CD4-positive, alpha-beta memory T cell (primary cell): Measurements from ENCODE around the gene SBSN. TPM values are rescaled to one million over a fixed set of nuclear protein-coding genes. Genes with fewer than 3 reads are reported as not detected.

Source experiments
- CTCF ChIA-PET: fragments of 350-600 bp; sonication (Branson Sonifier 250); formaldehyde crosslinking; loops from one replicate; lab custom pipeline; 2021; ENCODE audit warnings: inconsistent platforms; ENCODE audit not compliant: partially characterized antibody; lab: Charles Lee
- POLR2A ChIA-PET: fragments of 350-600 bp; sonication (Branson Sonifier 250); formaldehyde crosslinking; loops from one replicate; lab custom pipeline; 2021; ENCODE audit not compliant: partially characterized antibody; lab: Charles Lee
- DNase-seq, 5 donors: peaks; one replicate each; pipeline versions ENCODE4 v3.0.0 to v3.0.0-alpha.2; 2020 to 2022; ENCODE audit warnings: mixed read lengths in 1 of 5
- H3K27ac ChIP-seq: one replicate; pipeline ENCODE4 v1.7.0; 2013; ENCODE audit warnings: low read depth, low read length
- H3K27me3 ChIP-seq: 2 replicates; pipeline ENCODE4 v1.7.0; 2013; ENCODE audit warnings: mild to moderate bottlenecking, low read length, moderate library complexity; ENCODE audit not compliant: insufficient read depth
- H3K36me3 ChIP-seq: 2 replicates; pipeline ENCODE4 v1.7.0; 2013; ENCODE audit warnings: mild to moderate bottlenecking, low read length, moderate library complexity; ENCODE audit not compliant: insufficient read depth
- H3K4me1 ChIP-seq: 2 replicates; pipeline ENCODE4 v1.7.0; 2013; ENCODE audit warnings: mild to moderate bottlenecking, low read length, moderate library complexity; ENCODE audit not compliant: insufficient read depth
- H3K4me3 ChIP-seq, 2 donors: one replicate each; pipeline ENCODE4 v1.7.0; 2013; ENCODE audit warnings: low read length in 2 of 2, mild to moderate bottlenecking in 1 of 2
- H3K9me3 ChIP-seq, 2 donors: one replicate each; pipeline ENCODE4 v1.7.0; 2013; ENCODE audit warnings: low read length in 2 of 2, control low read depth in 1 of 2; ENCODE audit not compliant: control insufficient read depth in 1 of 2
- H3K27ac Mint-ChIP-seq, 7 donors: one replicate each; pipeline ENCODE4 v1.8.0; 2020 to 2021; ENCODE audit warnings: mixed read lengths in 7 of 7, mild to moderate bottlenecking in 6 of 7, inconsistent platforms in 3 of 7, moderate library complexity in 3 of 7
- H3K27me3 Mint-ChIP-seq, 2 donors: one replicate each; pipeline ENCODE4 v1.8.0; 2020 to 2021; ENCODE audit warnings: mixed read lengths in 2 of 2
- H3K36me3 Mint-ChIP-seq, 2 donors: one replicate each; pipeline ENCODE4 v1.8.0; 2020 to 2021; ENCODE audit warnings: mixed read lengths in 2 of 2, inconsistent platforms in 1 of 2, mild to moderate bottlenecking in 1 of 2
- H3K4me1 Mint-ChIP-seq, 4 donors: one replicate each; pipeline ENCODE4 v1.8.0; 2020 to 2021; ENCODE audit warnings: mixed read lengths in 4 of 4, mild to moderate bottlenecking in 1 of 4
- H3K4me3 Mint-ChIP-seq, 8 donors: one replicate each; pipeline ENCODE4 v1.8.0; 2020 to 2021; ENCODE audit warnings: mixed read lengths in 8 of 8, mild to moderate bottlenecking in 7 of 8, moderate library complexity in 6 of 8, inconsistent platforms in 3 of 8
- H3K9me3 Mint-ChIP-seq, 8 donors: one replicate each; pipeline ENCODE4 v1.8.0; 2020 to 2021; ENCODE audit warnings: mixed read lengths in 8 of 8, mild to moderate bottlenecking in 5 of 8, inconsistent platforms in 3 of 8, moderate library complexity in 1 of 8
- intact Hi-C: fragments of 100-400 bp; cut with micrococcal nuclease; formaldehyde crosslinking; loops from one replicate; pipeline ENCODE4 v1.15.1; 2023
- polyA plus RNA-seq, 2 donors: library from polyadenylated mRNA; unstranded; fragments of 300-500 nt; fragmentation: Illumina TruSeq; gene quantifications; one replicate each; pipeline ENCODE4 v1.2.3, GENCODE V29; 2021
- total RNA-seq, 2 experiments: library from RNA; stranded (reverse); gene quantifications; one replicate each; pipeline ENCODE4 v1.2.3, GENCODE V29; 2021

Gene SBSN
- total and polyA plus RNA-seq, 4 experiments from 2014 or later: not detected

DNA sequence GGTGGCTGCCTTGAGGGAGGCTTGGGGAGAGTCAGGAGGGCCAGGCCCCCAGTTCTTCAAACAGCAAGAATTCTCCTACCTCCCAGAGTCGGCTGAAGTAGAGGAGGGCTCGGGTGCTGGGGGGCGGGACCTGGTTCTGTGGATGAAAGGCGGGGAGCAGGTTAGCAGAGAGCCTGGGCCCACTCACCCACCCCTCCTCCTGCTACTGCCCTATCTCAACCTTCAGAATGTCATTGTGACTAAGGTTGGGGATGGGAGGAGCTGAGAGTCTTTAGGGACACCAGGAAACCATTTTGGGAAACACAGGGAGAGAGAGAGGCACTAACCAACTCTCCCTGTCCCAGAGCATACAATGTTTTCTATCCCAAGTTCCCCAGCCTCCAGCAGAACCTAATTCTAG is 25.4 kb downstream of the SBSN start:
- ChIA-PET POLR2A (no interaction called here), CTCF (no interaction called here)
- Mint-ChIP-seq H3K9me3 (no peaks in the 10 kb centered on the region), H3K27me3 (peaks cover 5 to 17% of the 10 kb centered on the region in 2 donors), H3K4me1 (peaks cover 0 to 5% (median 2%) of the 10 kb centered on the region in 4 donors), H3K4me3 (no peak overlapping the region), H3K27ac (peak overlapping the region in 1 of 7 donors; percentile 25), H3K36me3 (no peaks in the 10 kb centered on the region)
- H3K27me3 ChIP-seq: no peaks in the 10 kb centered on the region
- no peak overlapping the region for H3K27ac ChIP-seq
- intact Hi-C loops: no loop called here
- no peak overlapping the region for H3K4me3 ChIP-seq
- H3K4me1 ChIP-seq: no peaks in the 10 kb centered on the region
- no peak for DNase-seq
- H3K9me3 ChIP-seq: no peaks in the 10 kb centered on the region
- H3K36me3 ChIP-seq: no peaks in the 10 kb centered on the region

DNA sequence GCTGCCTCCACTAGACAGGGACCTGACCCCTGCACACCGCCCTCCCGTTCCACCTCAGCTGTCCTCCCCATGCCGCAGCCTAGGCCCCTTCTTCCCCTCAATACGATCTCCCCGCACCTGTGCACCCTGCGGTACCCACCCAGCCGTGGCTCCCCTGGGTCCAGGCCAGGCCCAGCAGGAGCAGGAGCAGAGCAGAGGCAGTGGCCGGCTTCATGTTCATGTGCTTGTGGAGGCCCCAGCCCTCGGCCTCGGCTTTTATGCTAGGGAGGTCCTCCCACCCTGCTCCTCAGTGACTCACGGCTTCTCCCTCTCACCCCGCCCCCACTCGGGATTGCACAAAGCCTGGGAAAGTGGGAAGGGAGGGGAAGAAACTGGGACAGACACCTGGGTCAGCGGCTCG is 26.4 kb downstream of the SBSN start:
- H3K27ac Mint-ChIP-seq: no peak overlapping the region
- no peaks in the 10 kb centered on the region for H3K9me3 Mint-ChIP-seq
- DNase-seq: no peak
- peaks cover 5 to 15% of the 10 kb centered on the region in 2 donors for H3K27me3 Mint-ChIP-seq
- Histone ChIP-seq H3K4me3 (no peak overlapping the region), H3K27me3 (no peaks in the 10 kb centered on the region), H3K27ac (no peak overlapping the region), H3K4me1 (no peaks in the 10 kb centered on the region), H3K36me3 (no peaks in the 10 kb centered on the region), H3K9me3 (no peaks in the 10 kb centered on the region)
- no peak overlapping the region for H3K4me3 Mint-ChIP-seq
- ChIA-PET CTCF (interaction anchor here (2.3 kb wide), 1 partner anchor 9 kb away, joined by 10 read pairs; no protein-coding TSS in a partner anchor), POLR2A (no interaction called here)
- no peaks in the 10 kb centered on the region for H3K36me3 Mint-ChIP-seq
- H3K4me1 Mint-ChIP-seq: peaks cover 0 to 5% (median 2%) of the 10 kb centered on the region in 4 donors
- intact Hi-C loops: no loop called here

DNA sequence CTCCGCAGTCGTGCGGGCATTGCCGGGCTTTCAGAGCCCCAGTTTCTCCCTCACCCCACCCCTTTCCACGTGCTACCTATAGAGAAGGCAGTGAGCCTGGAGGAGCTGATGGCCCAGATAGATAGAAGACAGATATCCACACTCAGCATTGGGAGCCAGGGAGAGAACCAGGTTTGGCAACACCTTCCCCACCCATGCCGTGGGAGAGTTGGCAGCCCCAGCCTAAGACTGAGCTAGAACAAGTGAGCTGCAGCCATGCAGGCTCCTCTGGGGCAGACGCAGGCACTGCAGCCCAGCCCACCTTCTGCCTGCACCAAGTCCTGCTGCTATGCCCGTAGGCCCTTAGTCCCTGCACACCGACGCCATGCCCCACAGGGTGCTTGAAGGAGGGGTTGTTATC is 27.5 kb downstream of the SBSN start:
- ChIA-PET POLR2A (no interaction called here), CTCF (interaction anchor here (2.3 kb wide), 1 partner anchor 10 kb away, joined by 10 read pairs; no protein-coding TSS in a partner anchor)
- no peaks in the 10 kb centered on the region for H3K9me3 ChIP-seq
- no peak overlapping the region for H3K4me3 ChIP-seq
- intact Hi-C loops: no loop called here
- peaks cover 0 to 5% (median 2%) of the 10 kb centered on the region in 4 donors for H3K4me1 Mint-ChIP-seq
- H3K27ac Mint-ChIP-seq: no peak overlapping the region
- no peak overlapping the region for H3K4me3 Mint-ChIP-seq
- no peak overlapping the region for H3K27ac ChIP-seq
- no peak for DNase-seq
- H3K27me3 ChIP-seq: no peaks in the 10 kb centered on the region
- H3K27me3 Mint-ChIP-seq: peaks cover 1 to 9% of the 10 kb centered on the region in 2 donors
- H3K36me3 Mint-ChIP-seq: no peaks in the 10 kb centered on the region
- H3K4me1 ChIP-seq: peaks cover under 1% of the 10 kb centered on the region
- H3K36me3 ChIP-seq: no peaks in the 10 kb centered on the region
- H3K9me3 Mint-ChIP-seq: no peaks in the 10 kb centered on the region

DNA sequence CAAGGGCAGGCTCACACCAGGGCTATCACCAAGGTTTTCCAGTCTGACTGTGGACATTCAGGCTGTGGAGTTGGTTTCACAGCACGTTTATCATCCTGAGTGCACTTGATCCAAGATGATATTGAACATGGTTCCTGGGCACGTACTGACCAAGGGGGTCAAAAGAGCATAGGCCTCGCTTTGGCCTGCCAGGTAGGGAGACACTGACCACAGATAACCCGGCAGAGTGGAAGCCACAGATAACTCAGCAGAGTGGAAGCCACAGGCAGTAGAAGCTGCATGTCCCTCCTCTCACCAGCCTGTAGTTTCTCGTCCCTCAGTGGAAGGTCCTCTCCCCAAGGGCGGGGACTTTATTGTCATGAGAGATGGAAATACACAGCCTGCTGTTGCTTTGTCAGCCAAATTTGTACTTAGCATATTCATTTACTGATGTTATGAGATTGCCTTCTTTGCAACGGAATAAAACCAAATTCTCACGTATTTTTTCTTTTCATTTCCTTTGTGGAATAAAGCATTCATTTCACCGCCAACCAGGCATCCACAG is 29.1 kb downstream of the SBSN start:
- H3K27ac Mint-ChIP-seq: no peak overlapping the region
- POLR2A ChIA-PET: no interaction called here

DNA sequence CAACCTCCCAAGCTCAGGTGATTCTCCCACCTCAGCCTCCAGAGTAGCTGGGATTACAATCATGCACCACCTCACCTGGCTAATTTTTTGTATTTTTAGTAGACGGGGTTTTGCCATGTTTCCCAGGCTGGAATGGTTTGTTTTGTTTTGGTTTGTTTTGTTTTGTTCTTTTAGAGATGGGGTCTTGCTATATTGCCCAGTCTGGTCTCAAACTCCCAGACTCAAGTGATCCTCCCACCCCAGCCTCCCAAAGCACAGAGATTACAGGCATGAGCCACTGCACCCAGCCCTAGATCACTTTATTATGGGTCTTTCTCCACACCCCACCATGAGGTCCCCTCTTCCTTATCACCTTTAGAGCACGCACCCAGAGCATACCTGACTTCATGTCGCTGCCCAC is 29.9 kb downstream of the SBSN start:
- no peaks in the 10 kb centered on the region for H3K9me3 ChIP-seq
- H3K4me1 Mint-ChIP-seq: peaks cover 0 to 13% (median 7%) of the 10 kb centered on the region in 4 donors
- H3K27me3 ChIP-seq: no peaks in the 10 kb centered on the region
- H3K27ac Mint-ChIP-seq: no peak overlapping the region
- ChIA-PET CTCF (interaction anchor here (5.0 kb wide), 1 partner anchor 145 kb away, joined by 69 read pairs; no protein-coding TSS in a partner anchor), POLR2A (no interaction called here)
- H3K4me3 Mint-ChIP-seq: no peak overlapping the region
- no peak overlapping the region for H3K27ac ChIP-seq
- no peaks in the 10 kb centered on the region for H3K9me3 Mint-ChIP-seq
- H3K4me1 ChIP-seq: peaks cover 7% of the 10 kb centered on the region
- no peak for DNase-seq
- H3K4me3 ChIP-seq: no peak overlapping the region
- intact Hi-C loops: no loop called here
- H3K36me3 Mint-ChIP-seq: no peaks in the 10 kb centered on the region
- peaks cover 3 to 11% of the 10 kb centered on the region in 2 donors for H3K27me3 Mint-ChIP-seq
- H3K36me3 ChIP-seq: no peaks in the 10 kb centered on the region

More for the DNA sequence above, 29.1 kb downstream of the SBSN start:
- H3K27me3 ChIP-seq: no peaks in the 10 kb centered on the region
- H3K27ac ChIP-seq: no peak overlapping the region
- Mint-ChIP-seq H3K4me1 (peaks cover 0 to 13% (median 7%) of the 10 kb centered on the region in 4 donors), H3K36me3 (no peaks in the 10 kb centered on the region), H3K9me3 (no peaks in the 10 kb centered on the region), H3K27me3 (peaks cover 3 to 11% of the 10 kb centered on the region in 2 donors), H3K4me3 (no peak overlapping the region)
- no peaks in the 10 kb centered on the region for H3K9me3 ChIP-seq
- intact Hi-C loops: no loop called here
- no peak for DNase-seq
- no peak overlapping the region for H3K4me3 ChIP-seq
- H3K4me1 ChIP-seq: peaks cover 7% of the 10 kb centered on the region
- CTCF ChIA-PET: no interaction called here
- H3K36me3 ChIP-seq: no peaks in the 10 kb centered on the region

DNA sequence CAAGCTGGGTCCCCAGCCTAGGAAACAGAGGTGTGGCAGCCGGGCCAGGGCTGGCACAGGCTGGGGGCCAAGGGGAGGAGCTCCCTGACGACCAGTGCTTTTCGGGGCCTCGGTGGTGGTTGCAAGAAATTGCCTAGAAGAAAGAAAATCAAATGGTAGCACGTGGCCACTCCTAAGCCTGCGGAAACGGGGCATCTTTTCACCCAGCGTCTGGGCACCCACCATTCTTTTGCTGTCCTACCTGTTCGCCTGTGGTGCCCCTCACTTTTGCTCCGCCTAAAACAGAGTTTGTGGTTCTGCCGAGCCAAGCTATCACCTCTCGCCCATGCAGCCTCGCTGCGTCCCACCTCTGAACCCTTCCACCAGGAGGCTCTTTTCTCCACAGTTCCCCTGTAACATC is 30.7 kb downstream of the SBSN start:
- H3K4me1 ChIP-seq: peaks cover 7% of the 10 kb centered on the region
- H3K27ac ChIP-seq: no peak overlapping the region
- POLR2A ChIA-PET: no interaction called here
- CTCF ChIA-PET: interaction anchor here (0.6 to 5.0 kb wide), 4 partner anchors 34 to 316 kb away, joined by 3 to 69 read pairs (median 4); no protein-coding TSS in a partner anchor
- H3K36me3 ChIP-seq: no peaks in the 10 kb centered on the region
- H3K36me3 Mint-ChIP-seq: no peaks in the 10 kb centered on the region
- H3K4me3 Mint-ChIP-seq: no peak overlapping the region
- peaks cover 4 to 14% of the 10 kb centered on the region in 2 donors for H3K27me3 Mint-ChIP-seq
- no peaks in the 10 kb centered on the region for H3K9me3 Mint-ChIP-seq
- H3K9me3 ChIP-seq: no peaks in the 10 kb centered on the region
- H3K4me1 Mint-ChIP-seq: peaks cover 0 to 13% (median 7%) of the 10 kb centered on the region in 4 donors
- H3K27me3 ChIP-seq: no peaks in the 10 kb centered on the region
- intact Hi-C loops: no loop called here
- no peak overlapping the region for H3K4me3 ChIP-seq
- H3K27ac Mint-ChIP-seq: peak overlapping the region in 1 of 7 donors; percentile 55
- no peak for DNase-seq

DNA sequence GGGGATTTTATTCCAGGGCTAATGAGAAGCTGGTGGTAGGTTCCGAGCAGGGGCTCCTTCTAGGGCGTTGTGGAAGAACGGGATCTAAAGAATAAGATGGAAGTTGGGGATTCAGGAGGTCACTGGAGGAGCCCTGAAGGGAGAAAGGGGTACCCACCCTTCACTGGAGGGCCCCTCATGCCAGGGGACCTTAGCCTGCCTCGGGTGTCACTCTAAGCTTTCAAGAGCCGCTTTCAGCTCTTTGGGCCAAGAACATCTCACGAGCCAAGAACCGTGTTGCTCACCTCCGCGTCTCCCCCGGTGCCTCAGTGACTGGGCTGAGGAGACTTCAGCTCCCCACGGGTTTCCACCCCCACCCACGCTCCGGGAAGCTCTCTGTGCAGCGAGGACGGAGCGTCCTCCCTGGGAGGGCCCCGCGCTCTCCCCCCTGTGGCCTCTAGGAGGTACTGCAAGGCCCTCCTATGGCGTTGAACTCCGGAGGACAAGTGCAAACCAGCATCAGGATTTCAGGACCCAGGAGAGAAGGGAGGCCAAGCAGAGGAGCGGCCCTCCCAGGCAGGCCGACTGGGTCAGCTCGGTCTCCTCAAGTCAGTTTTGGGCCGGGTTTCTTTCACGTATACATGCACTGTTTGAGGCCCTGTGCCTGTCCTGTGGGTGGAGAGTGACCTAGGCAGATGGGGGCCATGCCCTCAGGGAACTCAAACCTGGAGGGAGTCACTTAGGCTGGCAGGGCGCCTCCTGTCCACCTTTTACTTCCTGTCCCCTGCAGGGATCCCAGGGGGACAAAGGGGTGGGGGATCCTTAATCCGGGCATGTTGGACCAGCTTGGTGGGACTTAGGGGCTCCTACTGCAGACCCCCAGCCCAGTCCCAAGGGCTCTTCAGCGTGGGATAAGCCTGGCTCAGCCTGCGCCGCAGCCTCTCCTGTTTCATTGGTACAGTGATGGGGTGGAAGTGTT is 32.7 kb downstream of the SBSN start:
- intact Hi-C loops: loop anchor here (1.0 kb wide), 5 partner anchors 15 to 428 kb away; no protein-coding TSS in a partner anchor
- Mint-ChIP-seq H3K27ac (peak overlapping the region in 3 of 7 donors; percentile 30 to 48 (median 36)), H3K4me3 (peak overlapping the region in 3 of 8 donors; percentile 38 to 51 (median 39)), H3K9me3 (no peaks in the 10 kb centered on the region), H3K36me3 (no peaks in the 10 kb centered on the region), H3K27me3 (peaks cover 9 to 15% of the 10 kb centered on the region in 2 donors), H3K4me1 (peaks cover 0 to 9% (median 6%) of the 10 kb centered on the region in 4 donors)
- ChIA-PET CTCF (interaction anchor here (0.5 to 5.0 kb wide), 41 partner anchors 8 to 869 kb away, joined by 3 to 69 read pairs (median 4); partner anchors contain the start of genes FFAR1 and FXYD7), POLR2A (interaction anchor here (0.6 to 1.5 kb wide), 5 partner anchors 14 to 312 kb away, joined by 3 to 7 read pairs (median 3); no protein-coding TSS in a partner anchor)
- peaks cover 7% of the 10 kb centered on the region for H3K4me1 ChIP-seq
- no peak overlapping the region for H3K4me3 ChIP-seq
- no peaks in the 10 kb centered on the region for H3K27me3 ChIP-seq
- H3K27ac ChIP-seq: no peak overlapping the region
- peak; percentile 59 to 70 (median 63) for DNase-seq
- H3K9me3 ChIP-seq: no peaks in the 10 kb centered on the region
- H3K36me3 ChIP-seq: no peaks in the 10 kb centered on the region
